Ecto neural progenitor cell (in vitro differentiated cells): ENCODE results near the gene LTBR.
"Not testable (repeated sequence)": the region's sequence is repeated elsewhere in the genome, so short reads cannot be mapped to it uniquely, and the experiment has no call there.

Experiments used
- DNase-seq: peaks from one replicate; pipeline ENCODE4 v3.0.0-alpha.2; 2018; ENCODE audit warnings: low spot score

The LTBR gene

GRCh38 chr12:6425590-6426531 lies 41.9 kb downstream of the LTBR start:
- DNase-seq, result no peak

GRCh38 chr12:6426882-6427671 lies 43.1 kb downstream of the LTBR start:
- DNase-seq, result no peak

- not testable (repeated sequence) for DNase-seq
Measured at GRCh38 chr12:6427796-6428195, 43.8 kb downstream of the LTBR start.

- no peak for DNase-seq
Measured at GRCh38 chr12:6428326-6428725, 44.4 kb downstream of the LTBR start.

- DNase-seq, result no peak
Measured at GRCh38 chr12:6430124-6430989, 46.4 kb downstream of the LTBR start.

- DNase-seq, result no peak
Measured at GRCh38 chr12:6432991-6433390, 49.0 kb downstream of the LTBR start.

GRCh38 chr12:6434205-6435140 lies 50.5 kb downstream of the LTBR start:
- DNase-seq, result no peak

- DNase-seq, result no peak
Measured at GRCh38 chr12:6435961-6436715, 52.2 kb downstream of the LTBR start.

- DNase-seq, result no peak
Measured at GRCh38 chr12:6437586-6437985, 53.6 kb downstream of the LTBR start.

GRCh38 chr12:6438345-6438744 lies 54.4 kb downstream of the LTBR start:
- no peak for DNase-seq

GRCh38 chr12:6440391-6440790 lies 56.4 kb downstream of the LTBR start:
- DNase-seq, result no peak
